Ascending aorta (tissue), 2 donors: ENCODE data around the gene TTC23. TPM values are rescaled to one million over a fixed set of nuclear protein-coding genes. Genes with fewer than 3 reads are reported as not detected.

Experiments used
- DNase-seq, 2 donors: peaks; one replicate each; pipeline ENCODE4 v3.0.0-alpha.2; 2019; ENCODE audit warnings: low spot score in 2 of 2
- H3K27ac ChIP-seq, 2 donors: fragments of 200-600 bp; sonication (generic); one replicate each; pipeline ENCODE4 v1.5.1; 2016 to 2017; ENCODE audit warnings: mild to moderate bottlenecking in 1 of 2
- H3K27me3 ChIP-seq: fragments of 200-600 bp; sonication (generic); one replicate; pipeline ENCODE4 v1.5.1; 2017
- H3K36me3 ChIP-seq, 2 donors: fragments of 200-600 bp; sonication (generic); one replicate each; pipeline ENCODE4 v1.5.1; 2016
- H3K4me1 ChIP-seq, 2 donors: fragments of 200-600 bp; sonication (generic); one replicate each; pipeline ENCODE4 v1.5.1; 2016 to 2017; ENCODE audit warnings: mild to moderate bottlenecking in 1 of 2
- H3K4me3 ChIP-seq, 2 donors: fragments of 200-600 bp; sonication (generic); one replicate each; pipeline ENCODE4 v1.5.1; 2016 to 2017; ENCODE audit warnings: mild to moderate bottlenecking in 1 of 2
- H3K9me3 ChIP-seq, 2 donors: fragments of 200-600 bp; sonication (generic); one replicate each; pipeline ENCODE4 v1.5.1; 2016
- CTCF ChIP-seq, 3 experiments: fragments of 200-600 bp in 2 of 3; fragments of 450-650 bp in 1 of 3; sonication (generic) in 2 of 3; IDR thresholded peaks; one replicate each; pipeline ENCODE4 v1.5.1; 2016 to 2019; ENCODE audit warnings: antibody characterized with exemption in 3 of 3, mild to moderate bottlenecking in 1 of 3, moderate library complexity in 1 of 3
- intact Hi-C: fragments of 100-400 bp; cut with DNase I; formaldehyde crosslinking; loops from one replicate; pipeline ENCODE4 v1.15.1; 2023
- total RNA-seq: library from RNA; depleted of rRNA; stranded (reverse); fragments of >200 nt; gene quantifications from one replicate; pipeline ENCODE4 v1.1.0, GENCODE V29; 2016

The TTC23 gene
- total RNA-seq, 1 donor from 2014 or later, result 37.3 TPM

DNA sequence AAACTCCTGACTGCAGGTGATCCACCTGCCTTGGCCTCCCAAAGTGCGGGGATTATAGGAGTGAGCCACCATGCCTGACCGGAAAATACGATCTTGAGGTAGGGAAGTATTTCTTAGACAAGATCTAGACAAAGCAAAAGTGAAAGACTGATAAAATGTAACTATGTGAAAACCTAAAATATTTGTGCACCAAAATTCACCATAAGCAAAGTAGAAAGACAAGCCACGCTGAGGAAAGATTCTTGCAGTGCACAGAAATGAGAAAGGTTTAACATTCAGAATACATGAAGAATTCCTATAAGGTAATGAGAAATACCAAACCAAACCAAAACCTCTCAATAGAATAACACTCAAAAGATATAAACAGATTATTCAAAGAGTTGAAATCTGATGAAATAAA is 108.8 kb downstream of the TTC23 start:
- H3K4me3 ChIP-seq, result no peak overlapping the region
- no peak for DNase-seq
- peaks cover 0 to 11% of the 10 kb centered on the region in 2 donors for H3K4me1 ChIP-seq
- intact Hi-C loops, result no loop called here
- TF ChIP-seq CTCF (IDR thresholded peaks at IDR 0.05), result no peak
- H3K36me3 ChIP-seq, result peaks cover 14 to 19% of the 10 kb centered on the region in 2 donors
- H3K27me3 ChIP-seq, result no peaks in the 10 kb centered on the region
- no peak overlapping the region for H3K27ac ChIP-seq
- H3K9me3 ChIP-seq, result no peaks in the 10 kb centered on the region

DNA sequence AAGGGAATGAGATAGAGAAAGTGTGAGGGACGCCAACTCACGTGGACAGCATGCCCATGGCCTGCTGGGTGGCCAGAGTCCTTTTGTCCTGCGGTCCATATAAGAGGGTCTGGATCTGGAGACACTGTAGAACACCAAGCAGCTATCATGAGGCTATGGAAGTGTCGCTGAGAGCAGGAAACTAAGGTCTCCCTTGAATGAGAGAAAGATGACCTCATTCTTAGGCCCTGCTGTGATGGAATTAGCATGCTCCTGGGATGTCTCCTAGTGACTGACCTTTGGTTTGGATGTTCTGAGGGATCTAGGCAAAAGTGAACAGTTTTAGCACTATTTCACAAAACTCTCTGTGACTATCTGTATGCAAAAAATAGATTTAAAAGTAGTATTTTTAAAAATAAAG is 110.1 kb downstream of the TTC23 start:
- intact Hi-C loops, result no loop called here
- no peak for TF ChIP-seq CTCF (IDR thresholded peaks at IDR 0.05)
- DNase-seq, result no peak
- H3K27me3 ChIP-seq, result no peaks in the 10 kb centered on the region
- no peak overlapping the region for H3K4me3 ChIP-seq
- no peaks in the 10 kb centered on the region for H3K9me3 ChIP-seq
- peaks cover 0 to 15% of the 10 kb centered on the region in 2 donors for H3K4me1 ChIP-seq
- peaks cover 14 to 19% of the 10 kb centered on the region in 2 donors for H3K36me3 ChIP-seq
- H3K27ac ChIP-seq, result peak overlapping the region in 1 of 2 donors; percentile 19

- DNase-seq, result no peak
- intact Hi-C loops, result no loop called here
- peaks cover 0 to 10% of the 10 kb centered on the region in 2 donors for H3K4me1 ChIP-seq
- no peak overlapping the region for H3K4me3 ChIP-seq
- H3K36me3 ChIP-seq, result peaks cover 14 to 19% of the 10 kb centered on the region in 2 donors
- H3K27ac ChIP-seq, result peak overlapping the region in 1 of 2 donors; percentile 19
- no peaks in the 10 kb centered on the region for H3K27me3 ChIP-seq
- TF ChIP-seq CTCF (IDR thresholded peaks at IDR 0.05), result no peak
- H3K9me3 ChIP-seq, result no peaks in the 10 kb centered on the region
Observed at GRCh38 chr15:99138491-99138982, 110.8 kb downstream of the TTC23 start.

- DNase-seq, result no peak
- H3K27me3 ChIP-seq, result no peaks in the 10 kb centered on the region
- TF ChIP-seq CTCF (IDR thresholded peaks at IDR 0.05), result no peak
- H3K27ac ChIP-seq, result peak overlapping the region in 1 of 2 donors; percentile 19
- intact Hi-C loops, result no loop called here
- H3K4me3 ChIP-seq, result no peak overlapping the region
- no peaks in the 10 kb centered on the region for H3K9me3 ChIP-seq
- H3K36me3 ChIP-seq, result peaks cover 15 to 19% of the 10 kb centered on the region in 2 donors
- H3K4me1 ChIP-seq, result peaks cover 0 to 4% of the 10 kb centered on the region in 2 donors
Observed at GRCh38 chr15:99137877-99138276, 111.5 kb downstream of the TTC23 start.

- peaks cover 21 to 26% of the 10 kb centered on the region in 2 donors for H3K36me3 ChIP-seq
- no peak overlapping the region for H3K27ac ChIP-seq
- H3K9me3 ChIP-seq, result no peaks in the 10 kb centered on the region
- DNase-seq, result no peak
- peaks cover 0 to 4% of the 10 kb centered on the region in 2 donors for H3K4me1 ChIP-seq
- no peak for TF ChIP-seq CTCF (IDR thresholded peaks at IDR 0.05)
- no peaks in the 10 kb centered on the region for H3K27me3 ChIP-seq
- intact Hi-C loops, result no loop called here
- no peak overlapping the region for H3K4me3 ChIP-seq
Observed at GRCh38 chr15:99137111-99137546, 112.3 kb downstream of the TTC23 start.

- H3K9me3 ChIP-seq, result no peaks in the 10 kb centered on the region
- no peaks in the 10 kb centered on the region for H3K27me3 ChIP-seq
- intact Hi-C loops, result no loop called here
- no peak overlapping the region for H3K4me3 ChIP-seq
- peaks cover 0 to 4% of the 10 kb centered on the region in 2 donors for H3K4me1 ChIP-seq
- no peak for TF ChIP-seq CTCF (IDR thresholded peaks at IDR 0.05)
- peak overlapping the region; percentile 39 to 40 for H3K27ac ChIP-seq
- peaks cover 36 to 45% of the 10 kb centered on the region in 2 donors for H3K36me3 ChIP-seq
- no peak for DNase-seq
Observed at GRCh38 chr15:99135194-99135593, 114.2 kb downstream of the TTC23 start.
